Mammary epithelial cell (primary cell): Measurements from ENCODE around the gene PNPO.

ENCODE experiments used
- EZH2 ChIP-seq: IDR thresholded peaks from 2 replicates; pipeline ENCODE4 v1.6.1; 2012; ENCODE audit warnings: low read length, inconsistent platforms, borderline replicate concordance
- TF ChIP-seq, protein P1 (sequence below), 2 donors: IDR thresholded peaks in 1 of 2; conservative IDR thresholded peaks in 1 of 2; 2 replicates each; pipeline ENCODE4 v1.5.1; 2011 to 2012; ENCODE audit warnings: inconsistent platforms in 2 of 2, low read length in 2 of 2, mild to moderate bottlenecking in 2 of 2, control low read depth in 1 of 2, low read depth in 1 of 2; ENCODE audit not compliant: insufficient read depth in 1 of 2; ENCODE audit errors: extremely low read depth in 1 of 2

DNA sequence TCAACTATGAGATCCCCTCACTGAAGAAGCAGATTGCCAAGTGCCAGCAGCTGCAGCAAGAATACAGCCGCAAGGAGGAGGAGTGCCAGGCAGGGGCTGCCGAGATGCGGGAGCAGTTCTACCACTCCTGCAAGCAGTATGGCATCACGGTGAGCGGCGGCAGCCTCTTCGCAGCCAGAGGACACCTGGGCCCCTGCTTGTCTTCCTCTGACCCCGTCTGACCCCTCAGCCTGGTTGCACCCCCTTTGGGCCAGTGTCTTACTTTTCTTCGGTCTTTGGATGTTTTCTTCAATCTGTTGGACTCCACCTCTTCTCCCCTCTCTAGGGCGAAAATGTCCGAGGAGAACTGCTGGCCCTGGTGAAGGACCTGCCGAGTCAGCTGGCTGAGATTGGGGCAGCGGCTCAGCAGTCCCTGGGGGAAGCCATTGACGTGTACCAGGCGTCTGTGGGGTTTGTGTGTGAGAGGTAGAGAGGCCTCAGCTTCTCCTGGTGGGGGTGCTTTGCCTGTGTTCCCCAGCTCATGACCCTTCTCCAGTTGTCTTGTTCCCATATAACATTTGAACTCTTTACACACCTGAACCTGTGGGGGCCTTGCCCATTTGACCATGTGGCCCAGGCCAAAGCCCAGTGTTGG, 33.9 kb downstream of the PNPO start:
- TF ChIP-seq, protein P1, sequence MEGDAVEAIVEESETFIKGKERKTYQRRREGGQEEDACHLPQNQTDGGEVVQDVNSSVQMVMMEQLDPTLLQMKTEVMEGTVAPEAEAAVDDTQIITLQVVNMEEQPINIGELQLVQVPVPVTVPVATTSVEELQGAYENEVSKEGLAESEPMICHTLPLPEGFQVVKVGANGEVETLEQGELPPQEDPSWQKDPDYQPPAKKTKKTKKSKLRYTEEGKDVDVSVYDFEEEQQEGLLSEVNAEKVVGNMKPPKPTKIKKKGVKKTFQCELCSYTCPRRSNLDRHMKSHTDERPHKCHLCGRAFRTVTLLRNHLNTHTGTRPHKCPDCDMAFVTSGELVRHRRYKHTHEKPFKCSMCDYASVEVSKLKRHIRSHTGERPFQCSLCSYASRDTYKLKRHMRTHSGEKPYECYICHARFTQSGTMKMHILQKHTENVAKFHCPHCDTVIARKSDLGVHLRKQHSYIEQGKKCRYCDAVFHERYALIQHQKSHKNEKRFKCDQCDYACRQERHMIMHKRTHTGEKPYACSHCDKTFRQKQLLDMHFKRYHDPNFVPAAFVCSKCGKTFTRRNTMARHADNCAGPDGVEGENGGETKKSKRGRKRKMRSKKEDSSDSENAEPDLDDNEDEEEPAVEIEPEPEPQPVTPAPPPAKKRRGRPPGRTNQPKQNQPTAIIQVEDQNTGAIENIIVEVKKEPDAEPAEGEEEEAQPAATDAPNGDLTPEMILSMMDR (conservative IDR thresholded peaks at IDR 0.05 in 1 of 2, IDR thresholded peaks at IDR 0.05 in 1 of 2; ENCODE audit: extremely low read depth in 1 of 2, insufficient read depth in 1 of 2, low read depth in 1 of 2, low read length in 2 of 2): no peak
- no peak for TF ChIP-seq EZH2
